GM23338 (cell line): Measurements from ENCODE around the gene ZNF277.

Experiments used
- POLR2AphosphoS5 ChIP-seq: IDR thresholded peaks from 2 replicates; pipeline ENCODE4 v1.6.1; 2016; ENCODE audit warnings: antibody characterized with exemption, low read depth
- TF ChIP-seq, protein P1 (sequence below), 2 experiments: fragments of 200-600 bp in 1 of 2; sonication (generic) in 1 of 2; conservative IDR thresholded peaks; 2 replicates each; pipeline versions ENCODE4 v1.5.1 to v1.6.1; 2016 to 2017; ENCODE audit warnings: antibody characterized with exemption in 2 of 2, low read depth in 2 of 2, mild to moderate bottlenecking in 2 of 2, moderate library complexity in 1 of 2

DNA sequence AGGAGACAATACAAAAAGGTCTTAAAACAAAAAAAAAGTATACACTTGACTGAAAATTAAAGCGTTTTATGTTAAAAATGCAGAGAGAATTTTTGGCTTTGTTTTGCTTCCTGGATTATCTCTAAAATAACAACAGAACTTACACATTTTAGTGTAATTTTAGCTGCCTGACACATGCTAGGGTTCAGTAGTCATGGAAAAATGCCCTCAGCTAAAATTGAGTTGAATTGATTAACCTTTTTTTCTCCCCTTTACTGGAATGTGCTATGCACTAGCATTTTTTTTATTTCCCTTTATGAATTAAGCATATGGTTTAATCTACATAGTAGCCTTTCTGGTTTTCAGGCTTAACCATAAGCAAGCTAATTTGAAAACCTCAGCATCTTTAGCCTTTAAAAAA, 89.9 kb downstream of the ZNF277 start:
- TF ChIP-seq, protein P1, sequence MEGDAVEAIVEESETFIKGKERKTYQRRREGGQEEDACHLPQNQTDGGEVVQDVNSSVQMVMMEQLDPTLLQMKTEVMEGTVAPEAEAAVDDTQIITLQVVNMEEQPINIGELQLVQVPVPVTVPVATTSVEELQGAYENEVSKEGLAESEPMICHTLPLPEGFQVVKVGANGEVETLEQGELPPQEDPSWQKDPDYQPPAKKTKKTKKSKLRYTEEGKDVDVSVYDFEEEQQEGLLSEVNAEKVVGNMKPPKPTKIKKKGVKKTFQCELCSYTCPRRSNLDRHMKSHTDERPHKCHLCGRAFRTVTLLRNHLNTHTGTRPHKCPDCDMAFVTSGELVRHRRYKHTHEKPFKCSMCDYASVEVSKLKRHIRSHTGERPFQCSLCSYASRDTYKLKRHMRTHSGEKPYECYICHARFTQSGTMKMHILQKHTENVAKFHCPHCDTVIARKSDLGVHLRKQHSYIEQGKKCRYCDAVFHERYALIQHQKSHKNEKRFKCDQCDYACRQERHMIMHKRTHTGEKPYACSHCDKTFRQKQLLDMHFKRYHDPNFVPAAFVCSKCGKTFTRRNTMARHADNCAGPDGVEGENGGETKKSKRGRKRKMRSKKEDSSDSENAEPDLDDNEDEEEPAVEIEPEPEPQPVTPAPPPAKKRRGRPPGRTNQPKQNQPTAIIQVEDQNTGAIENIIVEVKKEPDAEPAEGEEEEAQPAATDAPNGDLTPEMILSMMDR (conservative IDR thresholded peaks at IDR 0.05; ENCODE audit: low read depth in 2 of 2): no peak
- TF ChIP-seq POLR2AphosphoS5: no peak
